ENCODE results near the gene PIAS2. TPM values are rescaled to one million over a fixed set of nuclear protein-coding genes. Genes with fewer than 3 reads are reported as not detected.

Gene PIAS2
- total and polyA plus RNA-seq, 2 experiments from 2014 or later: 30.3 to 54.2 TPM

DNA sequence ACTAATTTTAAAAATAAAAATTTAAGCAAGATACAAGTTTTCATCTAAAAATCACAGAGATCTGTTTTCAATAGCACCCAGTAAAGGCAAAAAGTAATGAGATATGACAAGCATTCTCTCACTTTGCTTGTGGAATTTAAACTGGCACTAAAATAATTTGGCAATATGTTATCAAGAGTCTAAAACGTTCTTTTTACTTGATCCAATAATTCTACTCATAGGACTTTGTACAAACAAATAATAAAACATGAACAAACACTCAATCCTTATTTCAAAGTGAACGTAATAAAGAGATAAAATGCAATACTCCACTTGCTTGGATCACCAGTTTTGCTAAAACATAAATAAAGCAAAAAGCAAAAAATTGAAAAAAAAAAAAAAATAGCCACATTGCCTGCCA lies 30.4 kb downstream of the PIAS2 start:
- Histone ChIP-seq H3K27me3 (ENCODE audit: insufficient read depth) (no peaks in the 10 kb centered on the region), H3K4me2 (no peak overlapping the region), H3K9me2 (ENCODE audit: insufficient read depth) (no peaks in the 10 kb centered on the region), H2AFZ (no peak overlapping the region), H3K36me3 (ENCODE audit: insufficient read depth) (peaks cover 22% of the 10 kb centered on the region), H3K27ac (ENCODE audit: low read depth) (no peak overlapping the region), H4K20me1 (replicated peaks; ENCODE audit: insufficient read depth) (peaks cover 7% of the 10 kb centered on the region), H3K79me2 (replicated peaks; ENCODE audit: insufficient read depth) (peaks cover 100% of the 10 kb centered on the region), H3K4me1 (ENCODE audit: insufficient read depth) (no peaks in the 10 kb centered on the region), H3K4me3 (no peak overlapping the region), H3F3A (replicated peaks; ENCODE audit: low read depth) (no peaks in the 10 kb centered on the region)
- Mint-ChIP-seq H3K27me3 (ENCODE audit: insufficient read depth, low read depth, poor library complexity) (peaks cover 2% of the 10 kb centered on the region), H3K4me3 (no peak overlapping the region), H3K36me3 (ENCODE audit: low read depth) (peaks cover 79% of the 10 kb centered on the region), H3K9me3 (peaks cover 52% of the 10 kb centered on the region), H3K4me1 (0 out of 3 replicates have a peak, but pooled peaks cover 3% of the 10 kb centered on the region), H3K27ac (no peak overlapping the region)
- DNase-seq (ENCODE audit: low spot score) (no peak), ATAC-seq (no peak)
- no peak for TF ChIP-seq CREB1 (CRISPR knock-in tag; IDR thresholded peaks at IDR 0.05; ENCODE audit: low read depth)
- TF ChIP-seq, protein P1, sequence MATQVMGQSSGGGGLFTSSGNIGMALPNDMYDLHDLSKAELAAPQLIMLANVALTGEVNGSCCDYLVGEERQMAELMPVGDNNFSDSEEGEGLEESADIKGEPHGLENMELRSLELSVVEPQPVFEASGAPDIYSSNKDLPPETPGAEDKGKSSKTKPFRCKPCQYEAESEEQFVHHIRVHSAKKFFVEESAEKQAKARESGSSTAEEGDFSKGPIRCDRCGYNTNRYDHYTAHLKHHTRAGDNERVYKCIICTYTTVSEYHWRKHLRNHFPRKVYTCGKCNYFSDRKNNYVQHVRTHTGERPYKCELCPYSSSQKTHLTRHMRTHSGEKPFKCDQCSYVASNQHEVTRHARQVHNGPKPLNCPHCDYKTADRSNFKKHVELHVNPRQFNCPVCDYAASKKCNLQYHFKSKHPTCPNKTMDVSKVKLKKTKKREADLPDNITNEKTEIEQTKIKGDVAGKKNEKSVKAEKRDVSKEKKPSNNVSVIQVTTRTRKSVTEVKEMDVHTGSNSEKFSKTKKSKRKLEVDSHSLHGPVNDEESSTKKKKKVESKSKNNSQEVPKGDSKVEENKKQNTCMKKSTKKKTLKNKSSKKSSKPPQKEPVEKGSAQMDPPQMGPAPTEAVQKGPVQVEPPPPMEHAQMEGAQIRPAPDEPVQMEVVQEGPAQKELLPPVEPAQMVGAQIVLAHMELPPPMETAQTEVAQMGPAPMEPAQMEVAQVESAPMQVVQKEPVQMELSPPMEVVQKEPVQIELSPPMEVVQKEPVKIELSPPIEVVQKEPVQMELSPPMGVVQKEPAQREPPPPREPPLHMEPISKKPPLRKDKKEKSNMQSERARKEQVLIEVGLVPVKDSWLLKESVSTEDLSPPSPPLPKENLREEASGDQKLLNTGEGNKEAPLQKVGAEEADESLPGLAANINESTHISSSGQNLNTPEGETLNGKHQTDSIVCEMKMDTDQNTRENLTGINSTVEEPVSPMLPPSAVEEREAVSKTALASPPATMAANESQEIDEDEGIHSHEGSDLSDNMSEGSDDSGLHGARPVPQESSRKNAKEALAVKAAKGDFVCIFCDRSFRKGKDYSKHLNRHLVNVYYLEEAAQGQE (IDR thresholded peaks at IDR 0.05; ENCODE audit: unreplicated experiment): no peak
- no peak for TF ChIP-seq NANOG (IDR thresholded peaks at IDR 0.05; ENCODE audit: borderline replicate concordance)
- no peak for TF ChIP-seq POLR2AphosphoS5 (IDR thresholded peaks at IDR 0.05; ENCODE audit: low read depth)
- TF ChIP-seq JUNB (IDR thresholded peaks at IDR 0.05; ENCODE audit: unreplicated experiment): no peak
- TF ChIP-seq EZH2phosphoT487 (IDR thresholded peaks at IDR 0.05; ENCODE audit: unreplicated experiment): no peak
- TF ChIP-seq STAT1 (IDR thresholded peaks at IDR 0.05; ENCODE audit: unreplicated experiment): no peak
- TF ChIP-seq, protein P2, sequence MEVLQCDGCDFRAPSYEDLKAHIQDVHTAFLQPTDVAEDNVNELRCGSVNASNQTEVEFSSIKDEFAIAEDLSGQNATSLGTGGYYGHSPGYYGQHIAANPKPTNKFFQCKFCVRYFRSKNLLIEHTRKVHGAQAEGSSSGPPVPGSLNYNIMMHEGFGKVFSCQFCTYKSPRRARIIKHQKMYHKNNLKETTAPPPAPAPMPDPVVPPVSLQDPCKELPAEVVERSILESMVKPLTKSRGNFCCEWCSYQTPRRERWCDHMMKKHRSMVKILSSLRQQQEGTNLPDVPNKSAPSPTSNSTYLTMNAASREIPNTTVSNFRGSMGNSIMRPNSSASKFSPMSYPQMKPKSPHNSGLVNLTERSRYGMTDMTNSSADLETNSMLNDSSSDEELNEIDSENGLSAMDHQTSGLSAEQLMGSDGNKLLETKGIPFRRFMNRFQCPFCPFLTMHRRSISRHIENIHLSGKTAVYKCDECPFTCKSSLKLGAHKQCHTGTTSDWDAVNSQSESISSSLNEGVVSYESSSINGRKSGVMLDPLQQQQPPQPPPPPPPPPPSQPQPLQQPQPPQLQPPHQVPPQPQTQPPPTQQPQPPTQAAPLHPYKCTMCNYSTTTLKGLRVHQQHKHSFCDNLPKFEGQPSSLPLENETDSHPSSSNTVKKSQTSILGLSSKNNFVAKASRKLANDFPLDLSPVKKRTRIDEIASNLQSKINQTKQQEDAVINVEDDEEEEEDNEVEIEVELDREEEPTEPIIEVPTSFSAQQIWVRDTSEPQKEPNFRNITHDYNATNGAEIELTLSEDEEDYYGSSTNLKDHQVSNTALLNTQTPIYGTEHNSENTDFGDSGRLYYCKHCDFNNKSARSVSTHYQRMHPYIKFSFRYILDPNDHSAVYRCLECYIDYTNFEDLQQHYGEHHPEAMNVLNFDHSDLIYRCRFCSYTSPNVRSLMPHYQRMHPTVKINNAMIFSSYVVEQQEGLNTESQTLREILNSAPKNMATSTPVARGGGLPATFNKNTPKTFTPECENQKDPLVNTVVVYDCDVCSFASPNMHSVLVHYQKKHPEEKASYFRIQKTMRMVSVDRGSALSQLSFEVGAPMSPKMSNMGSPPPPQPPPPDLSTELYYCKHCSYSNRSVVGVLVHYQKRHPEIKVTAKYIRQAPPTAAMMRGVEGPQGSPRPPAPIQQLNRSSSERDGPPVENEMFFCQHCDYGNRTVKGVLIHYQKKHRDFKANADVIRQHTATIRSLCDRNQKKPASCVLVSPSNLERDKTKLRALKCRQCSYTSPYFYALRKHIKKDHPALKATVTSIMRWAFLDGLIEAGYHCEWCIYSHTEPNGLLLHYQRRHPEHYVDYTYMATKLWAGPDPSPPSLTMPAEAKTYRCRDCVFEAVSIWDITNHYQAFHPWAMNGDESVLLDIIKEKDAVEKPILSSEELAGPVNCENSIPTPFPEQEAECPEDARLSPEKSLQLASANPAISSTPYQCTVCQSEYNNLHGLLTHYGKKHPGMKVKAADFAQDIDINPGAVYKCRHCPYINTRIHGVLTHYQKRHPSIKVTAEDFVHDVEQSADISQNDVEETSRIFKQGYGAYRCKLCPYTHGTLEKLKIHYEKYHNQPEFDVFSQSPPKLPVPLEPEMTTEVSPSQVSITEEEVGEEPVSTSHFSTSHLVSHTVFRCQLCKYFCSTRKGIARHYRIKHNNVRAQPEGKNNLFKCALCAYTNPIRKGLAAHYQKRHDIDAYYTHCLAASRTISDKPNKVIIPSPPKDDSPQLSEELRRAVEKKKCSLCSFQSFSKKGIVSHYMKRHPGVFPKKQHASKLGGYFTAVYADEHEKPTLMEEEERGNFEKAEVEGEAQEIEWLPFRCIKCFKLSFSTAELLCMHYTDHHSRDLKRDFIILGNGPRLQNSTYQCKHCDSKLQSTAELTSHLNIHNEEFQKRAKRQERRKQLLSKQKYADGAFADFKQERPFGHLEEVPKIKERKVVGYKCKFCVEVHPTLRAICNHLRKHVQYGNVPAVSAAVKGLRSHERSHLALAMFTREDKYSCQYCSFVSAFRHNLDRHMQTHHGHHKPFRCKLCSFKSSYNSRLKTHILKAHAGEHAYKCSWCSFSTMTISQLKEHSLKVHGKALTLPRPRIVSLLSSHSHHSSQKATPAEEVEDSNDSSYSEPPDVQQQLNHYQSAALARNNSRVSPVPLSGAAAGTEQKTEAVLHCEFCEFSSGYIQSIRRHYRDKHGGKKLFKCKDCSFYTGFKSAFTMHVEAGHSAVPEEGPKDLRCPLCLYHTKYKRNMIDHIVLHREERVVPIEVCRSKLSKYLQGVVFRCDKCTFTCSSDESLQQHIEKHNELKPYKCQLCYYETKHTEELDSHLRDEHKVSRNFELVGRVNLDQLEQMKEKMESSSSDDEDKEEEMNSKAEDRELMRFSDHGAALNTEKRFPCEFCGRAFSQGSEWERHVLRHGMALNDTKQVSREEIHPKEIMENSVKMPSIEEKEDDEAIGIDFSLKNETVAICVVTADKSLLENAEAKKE (CRISPR knock-in tag; IDR thresholded peaks at IDR 0.05): no peak
- TF ChIP-seq, protein P3, sequence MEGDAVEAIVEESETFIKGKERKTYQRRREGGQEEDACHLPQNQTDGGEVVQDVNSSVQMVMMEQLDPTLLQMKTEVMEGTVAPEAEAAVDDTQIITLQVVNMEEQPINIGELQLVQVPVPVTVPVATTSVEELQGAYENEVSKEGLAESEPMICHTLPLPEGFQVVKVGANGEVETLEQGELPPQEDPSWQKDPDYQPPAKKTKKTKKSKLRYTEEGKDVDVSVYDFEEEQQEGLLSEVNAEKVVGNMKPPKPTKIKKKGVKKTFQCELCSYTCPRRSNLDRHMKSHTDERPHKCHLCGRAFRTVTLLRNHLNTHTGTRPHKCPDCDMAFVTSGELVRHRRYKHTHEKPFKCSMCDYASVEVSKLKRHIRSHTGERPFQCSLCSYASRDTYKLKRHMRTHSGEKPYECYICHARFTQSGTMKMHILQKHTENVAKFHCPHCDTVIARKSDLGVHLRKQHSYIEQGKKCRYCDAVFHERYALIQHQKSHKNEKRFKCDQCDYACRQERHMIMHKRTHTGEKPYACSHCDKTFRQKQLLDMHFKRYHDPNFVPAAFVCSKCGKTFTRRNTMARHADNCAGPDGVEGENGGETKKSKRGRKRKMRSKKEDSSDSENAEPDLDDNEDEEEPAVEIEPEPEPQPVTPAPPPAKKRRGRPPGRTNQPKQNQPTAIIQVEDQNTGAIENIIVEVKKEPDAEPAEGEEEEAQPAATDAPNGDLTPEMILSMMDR (conservative IDR thresholded peaks at IDR 0.05; ENCODE audit: low read depth in 2 of 2): no peak
- TF ChIP-seq, protein P4, sequence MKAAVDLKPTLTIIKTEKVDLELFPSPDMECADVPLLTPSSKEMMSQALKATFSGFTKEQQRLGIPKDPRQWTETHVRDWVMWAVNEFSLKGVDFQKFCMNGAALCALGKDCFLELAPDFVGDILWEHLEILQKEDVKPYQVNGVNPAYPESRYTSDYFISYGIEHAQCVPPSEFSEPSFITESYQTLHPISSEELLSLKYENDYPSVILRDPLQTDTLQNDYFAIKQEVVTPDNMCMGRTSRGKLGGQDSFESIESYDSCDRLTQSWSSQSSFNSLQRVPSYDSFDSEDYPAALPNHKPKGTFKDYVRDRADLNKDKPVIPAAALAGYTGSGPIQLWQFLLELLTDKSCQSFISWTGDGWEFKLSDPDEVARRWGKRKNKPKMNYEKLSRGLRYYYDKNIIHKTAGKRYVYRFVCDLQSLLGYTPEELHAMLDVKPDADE (IDR thresholded peaks at IDR 0.05): no peak
- no peak for TF ChIP-seq EZH2 (IDR thresholded peaks at IDR 0.05; ENCODE audit: low read depth, unreplicated experiment)
- TF ChIP-seq ZNF331 (CRISPR knock-in tag; IDR thresholded peaks at IDR 0.05; ENCODE audit: low read depth): no peak
